A549 (cell line): ENCODE measurements around the gene HIPK1.

Source experiments
- CHD2 ChIP-seq: fragments of 150-350 bp; IDR thresholded peaks from 2 replicates; pipeline ENCODE4 v1.6.1; 2014; ENCODE audit warnings: low read length; ENCODE audit not compliant: partially characterized antibody
- CHD4 ChIP-seq: fragments of 200-600 bp; sonication (generic); IDR thresholded peaks from 2 replicates; pipeline ENCODE4 v1.6.1; 2016; ENCODE audit warnings: antibody characterized with exemption, mild to moderate bottlenecking, borderline replicate concordance
- HOXA7 ChIP-seq: fragments of 250-450 bp; sonication (Bioruptor Pico); IDR thresholded peaks from 2 replicates; pipeline ENCODE4 v1.5.0; 2020; ENCODE audit warnings: mild to moderate bottlenecking, moderate library complexity
- RAD21 ChIP-seq, 2 experiments: fragments of >200 bp in 1 of 2; sonication (Bioruptor Twin) in 1 of 2; formaldehyde crosslinking in 1 of 2; IDR thresholded peaks in 1 of 2; conservative IDR thresholded peaks in 1 of 2; 2 replicates in 1 of 2; 3 replicates in 1 of 2; pipeline ENCODE4 v1.6.1; 2012 to 2018; ENCODE audit warnings: inconsistent platforms in 1 of 2
- RCOR1 ChIP-seq: fragments of 150-350 bp; IDR thresholded peaks from 2 replicates; pipeline ENCODE4 v1.6.1; 2014; ENCODE audit warnings: antibody characterized with exemption, low read length, low read depth
- TF ChIP-seq, protein P1 (sequence below): fragments of >200 bp; sonication (Bioruptor Twin); formaldehyde crosslinking; IDR thresholded peaks from 3 replicates; pipeline ENCODE4 v1.5.1; 2016
- TF ChIP-seq, protein P2 (sequence below): fragments of 200-600 bp; sonication (generic); IDR thresholded peaks from 2 replicates; pipeline ENCODE4 v1.6.1; 2016; ENCODE audit warnings: antibody characterized with exemption, mild to moderate bottlenecking, moderate library complexity

DNA sequence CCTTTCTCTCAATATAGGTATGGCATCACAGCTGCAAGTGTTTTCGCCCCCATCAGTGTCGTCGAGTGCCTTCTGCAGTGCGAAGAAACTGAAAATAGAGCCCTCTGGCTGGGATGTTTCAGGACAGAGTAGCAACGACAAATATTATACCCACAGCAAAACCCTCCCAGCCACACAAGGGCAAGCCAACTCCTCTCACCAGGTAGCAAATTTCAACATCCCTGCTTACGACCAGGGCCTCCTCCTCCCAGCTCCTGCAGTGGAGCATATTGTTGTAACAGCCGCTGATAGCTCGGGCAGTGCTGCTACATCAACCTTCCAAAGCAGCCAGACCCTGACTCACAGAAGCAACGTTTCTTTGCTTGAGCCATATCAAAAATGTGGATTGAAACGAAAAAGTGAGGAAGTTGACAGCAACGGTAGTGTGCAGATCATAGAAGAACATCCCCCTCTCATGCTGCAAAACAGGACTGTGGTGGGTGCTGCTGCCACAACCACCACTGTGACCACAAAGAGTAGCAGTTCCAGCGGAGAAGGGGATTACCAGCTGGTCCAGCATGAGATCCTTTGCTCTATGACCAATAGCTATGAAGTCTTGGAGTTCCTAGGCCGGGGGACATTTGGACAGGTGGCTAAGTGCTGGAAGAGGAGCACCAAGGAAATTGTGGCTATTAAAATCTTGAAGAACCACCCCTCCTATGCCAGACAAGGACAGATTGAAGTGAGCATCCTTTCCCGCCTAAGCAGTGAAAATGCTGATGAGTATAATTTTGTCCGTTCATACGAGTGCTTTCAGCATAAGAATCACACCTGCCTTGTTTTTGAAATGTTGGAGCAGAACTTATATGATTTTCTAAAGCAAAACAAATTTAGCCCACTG, 11.5 kb downstream of the HIPK1 start:
- TF ChIP-seq HOXA7 (CRISPR knock-in tag) (no peak), RAD21 (conservative IDR thresholded peaks at IDR 0.05 in 1 of 2, IDR thresholded peaks at IDR 0.05 in 1 of 2) (no peak), CHD2 (no peak), RCOR1 (no peak), CHD4 (no peak)
- TF ChIP-seq, protein P1, sequence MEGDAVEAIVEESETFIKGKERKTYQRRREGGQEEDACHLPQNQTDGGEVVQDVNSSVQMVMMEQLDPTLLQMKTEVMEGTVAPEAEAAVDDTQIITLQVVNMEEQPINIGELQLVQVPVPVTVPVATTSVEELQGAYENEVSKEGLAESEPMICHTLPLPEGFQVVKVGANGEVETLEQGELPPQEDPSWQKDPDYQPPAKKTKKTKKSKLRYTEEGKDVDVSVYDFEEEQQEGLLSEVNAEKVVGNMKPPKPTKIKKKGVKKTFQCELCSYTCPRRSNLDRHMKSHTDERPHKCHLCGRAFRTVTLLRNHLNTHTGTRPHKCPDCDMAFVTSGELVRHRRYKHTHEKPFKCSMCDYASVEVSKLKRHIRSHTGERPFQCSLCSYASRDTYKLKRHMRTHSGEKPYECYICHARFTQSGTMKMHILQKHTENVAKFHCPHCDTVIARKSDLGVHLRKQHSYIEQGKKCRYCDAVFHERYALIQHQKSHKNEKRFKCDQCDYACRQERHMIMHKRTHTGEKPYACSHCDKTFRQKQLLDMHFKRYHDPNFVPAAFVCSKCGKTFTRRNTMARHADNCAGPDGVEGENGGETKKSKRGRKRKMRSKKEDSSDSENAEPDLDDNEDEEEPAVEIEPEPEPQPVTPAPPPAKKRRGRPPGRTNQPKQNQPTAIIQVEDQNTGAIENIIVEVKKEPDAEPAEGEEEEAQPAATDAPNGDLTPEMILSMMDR: no peak
- TF ChIP-seq, protein P2, sequence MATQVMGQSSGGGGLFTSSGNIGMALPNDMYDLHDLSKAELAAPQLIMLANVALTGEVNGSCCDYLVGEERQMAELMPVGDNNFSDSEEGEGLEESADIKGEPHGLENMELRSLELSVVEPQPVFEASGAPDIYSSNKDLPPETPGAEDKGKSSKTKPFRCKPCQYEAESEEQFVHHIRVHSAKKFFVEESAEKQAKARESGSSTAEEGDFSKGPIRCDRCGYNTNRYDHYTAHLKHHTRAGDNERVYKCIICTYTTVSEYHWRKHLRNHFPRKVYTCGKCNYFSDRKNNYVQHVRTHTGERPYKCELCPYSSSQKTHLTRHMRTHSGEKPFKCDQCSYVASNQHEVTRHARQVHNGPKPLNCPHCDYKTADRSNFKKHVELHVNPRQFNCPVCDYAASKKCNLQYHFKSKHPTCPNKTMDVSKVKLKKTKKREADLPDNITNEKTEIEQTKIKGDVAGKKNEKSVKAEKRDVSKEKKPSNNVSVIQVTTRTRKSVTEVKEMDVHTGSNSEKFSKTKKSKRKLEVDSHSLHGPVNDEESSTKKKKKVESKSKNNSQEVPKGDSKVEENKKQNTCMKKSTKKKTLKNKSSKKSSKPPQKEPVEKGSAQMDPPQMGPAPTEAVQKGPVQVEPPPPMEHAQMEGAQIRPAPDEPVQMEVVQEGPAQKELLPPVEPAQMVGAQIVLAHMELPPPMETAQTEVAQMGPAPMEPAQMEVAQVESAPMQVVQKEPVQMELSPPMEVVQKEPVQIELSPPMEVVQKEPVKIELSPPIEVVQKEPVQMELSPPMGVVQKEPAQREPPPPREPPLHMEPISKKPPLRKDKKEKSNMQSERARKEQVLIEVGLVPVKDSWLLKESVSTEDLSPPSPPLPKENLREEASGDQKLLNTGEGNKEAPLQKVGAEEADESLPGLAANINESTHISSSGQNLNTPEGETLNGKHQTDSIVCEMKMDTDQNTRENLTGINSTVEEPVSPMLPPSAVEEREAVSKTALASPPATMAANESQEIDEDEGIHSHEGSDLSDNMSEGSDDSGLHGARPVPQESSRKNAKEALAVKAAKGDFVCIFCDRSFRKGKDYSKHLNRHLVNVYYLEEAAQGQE: no peak
